Panc1 (cell line): ENCODE results near the gene RPLP1. TPM values are rescaled to one million over a fixed set of nuclear protein-coding genes. Genes with fewer than 3 reads are reported as not detected.

Source experiments
- ATAC-seq: fragments of 200-7000 bp; cut with Tn5 transposase; 2 replicates; pipeline ENCODE4 v1.9.1; 2020; ENCODE audit warnings: mild to moderate bottlenecking, moderate library complexity
- BruUV-seq: library from RNA; stranded (reverse); fragments of 400-500 nt; replicated peaks from 2 replicates; lab custom pipeline; 2021; lab: Mats Ljungman, UMichigan
- CTCF ChIA-PET: fragments of 300-600 bp; sonication (Branson Sonifier 250); formaldehyde crosslinking; loops from one replicate; lab custom pipeline; 2022; ENCODE audit warnings: antibody characterized with exemption; lab: Charles Lee
- POLR2A ChIA-PET: fragments of 300-600 bp; sonication (Branson Sonifier 250); formaldehyde crosslinking; loops from one replicate; lab custom pipeline; 2022; ENCODE audit warnings: antibody characterized with exemption; lab: Charles Lee
- DNase-seq: peaks from one replicate; pipeline ENCODE4 v3.0.0-alpha.2; 2010; ENCODE audit warnings: low read depth, low spot score
- H3K27ac ChIP-seq: 2 replicates; pipeline ENCODE4 v1.5.1; 2011; ENCODE audit warnings: mild to moderate bottlenecking, low read length, inconsistent platforms
- H3K27me3 ChIP-seq: fragments of 200-500 bp; sonication (Bioruptor generic); 2 replicates; pipeline ENCODE4 v1.6.0; 2014; ENCODE audit warnings: low read length, inconsistent platforms; ENCODE audit not compliant: control insufficient read depth, insufficient read depth
- H3K36me3 ChIP-seq: fragments of 200-500 bp; sonication (Bioruptor generic); 2 replicates; pipeline ENCODE4 v1.5.1; 2014; ENCODE audit warnings: inconsistent platforms, mild to moderate bottlenecking, low read length, moderate library complexity; ENCODE audit not compliant: control insufficient read depth, insufficient read depth
- H3K4me1 ChIP-seq: 2 replicates; pipeline ENCODE4 v1.5.1; 2011; ENCODE audit warnings: inconsistent platforms, mild to moderate bottlenecking, low read length, moderate library complexity; ENCODE audit not compliant: control insufficient read depth, insufficient read depth
- H3K4me3 ChIP-seq, 2 experiments: 2 replicates each; pipeline ENCODE4 v1.5.1; 2011 to 2012; ENCODE audit warnings: low read depth in 2 of 2, low read length in 2 of 2, mild to moderate bottlenecking in 2 of 2, inconsistent platforms in 1 of 2, moderate library complexity in 1 of 2
- H3K9me3 ChIP-seq: fragments of 200-500 bp; sonication (Bioruptor generic); 2 replicates; pipeline ENCODE4 v1.5.1; 2014; ENCODE audit warnings: low read depth, mild to moderate bottlenecking, inconsistent platforms, low read length, moderate library complexity; ENCODE audit not compliant: control insufficient read depth, insufficient read depth
- POLR2AphosphoS5 ChIP-seq: IDR thresholded peaks from 2 replicates; pipeline ENCODE4 v1.6.1; 2012; ENCODE audit warnings: mild to moderate bottlenecking, low read depth, low read length, moderate library complexity
- SIN3A ChIP-seq: IDR thresholded peaks from 2 replicates; pipeline ENCODE4 v1.6.1; 2012; ENCODE audit warnings: low read depth, mild to moderate bottlenecking, low read length, moderate library complexity, borderline replicate concordance; ENCODE audit not compliant: insufficient read depth
- TCF7L2 ChIP-seq: IDR thresholded peaks from 2 replicates; pipeline ENCODE4 v1.6.1; 2011; ENCODE audit warnings: mild to moderate bottlenecking, low read depth, low read length, inconsistent platforms
- in situ Hi-C: cut with HindIII; loops from 2 replicates; pipeline ENCODE4 v1.10.0; 2016; ENCODE audit warnings: low sequenced_read_pairs, low pct_unique_long_range_greater_than_20kb
- intact Hi-C: fragments of 100-400 bp; cut with micrococcal nuclease; formaldehyde crosslinking; loops from one replicate; pipeline ENCODE4 v1.10.0; 2022; ENCODE audit not compliant: unreplicated experiment
- total RNA-seq: library from RNA; stranded (reverse); gene quantifications from one replicate; pipeline ENCODE4 v1.2.1, GENCODE V29; 2021; ENCODE audit not compliant: unreplicated experiment
- TF ChIP-seq, protein P1 (sequence below), 2 experiments: IDR thresholded peaks; 2 replicates each; pipeline ENCODE4 v1.6.1; 2011 to 2012; ENCODE audit warnings: low read depth in 2 of 2, control low read depth in 1 of 2, low read length in 1 of 2, mild to moderate bottlenecking in 1 of 2, moderate library complexity in 1 of 2; ENCODE audit not compliant: insufficient read depth in 1 of 2
- TF ChIP-seq, protein P2 (sequence below): fragments of 450-650 bp; IDR thresholded peaks from 2 replicates; pipeline ENCODE4 v1.5.1; 2017; ENCODE audit warnings: mild to moderate bottlenecking

Gene RPLP1
- total RNA-seq, 1 experiment from 2014 or later: 2,076 TPM

DNA sequence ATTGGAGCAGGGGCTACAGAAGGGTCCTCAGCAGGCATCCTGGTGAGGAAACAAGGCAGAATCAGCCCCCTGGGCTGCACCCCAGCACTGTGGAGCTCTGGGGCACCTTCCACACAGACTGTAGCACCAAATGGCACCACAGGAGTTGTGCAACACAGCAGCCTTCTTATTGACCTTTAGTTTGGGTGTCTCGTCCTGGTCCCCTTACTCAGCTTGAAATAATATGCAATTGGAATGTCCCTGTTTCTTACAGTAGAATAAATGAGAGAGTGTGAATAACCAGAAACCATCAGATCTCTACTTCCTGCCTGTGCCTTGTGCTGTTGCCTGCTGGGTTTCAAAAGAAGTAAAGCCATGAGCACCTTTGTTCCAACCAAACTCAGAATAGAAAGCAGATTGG lies 44.5 kb downstream of the RPLP1 start:
- BruUV-seq: no TSS peak
- TF ChIP-seq SIN3A (no peak), TCF7L2 (no peak)
- TF ChIP-seq, protein P1, sequence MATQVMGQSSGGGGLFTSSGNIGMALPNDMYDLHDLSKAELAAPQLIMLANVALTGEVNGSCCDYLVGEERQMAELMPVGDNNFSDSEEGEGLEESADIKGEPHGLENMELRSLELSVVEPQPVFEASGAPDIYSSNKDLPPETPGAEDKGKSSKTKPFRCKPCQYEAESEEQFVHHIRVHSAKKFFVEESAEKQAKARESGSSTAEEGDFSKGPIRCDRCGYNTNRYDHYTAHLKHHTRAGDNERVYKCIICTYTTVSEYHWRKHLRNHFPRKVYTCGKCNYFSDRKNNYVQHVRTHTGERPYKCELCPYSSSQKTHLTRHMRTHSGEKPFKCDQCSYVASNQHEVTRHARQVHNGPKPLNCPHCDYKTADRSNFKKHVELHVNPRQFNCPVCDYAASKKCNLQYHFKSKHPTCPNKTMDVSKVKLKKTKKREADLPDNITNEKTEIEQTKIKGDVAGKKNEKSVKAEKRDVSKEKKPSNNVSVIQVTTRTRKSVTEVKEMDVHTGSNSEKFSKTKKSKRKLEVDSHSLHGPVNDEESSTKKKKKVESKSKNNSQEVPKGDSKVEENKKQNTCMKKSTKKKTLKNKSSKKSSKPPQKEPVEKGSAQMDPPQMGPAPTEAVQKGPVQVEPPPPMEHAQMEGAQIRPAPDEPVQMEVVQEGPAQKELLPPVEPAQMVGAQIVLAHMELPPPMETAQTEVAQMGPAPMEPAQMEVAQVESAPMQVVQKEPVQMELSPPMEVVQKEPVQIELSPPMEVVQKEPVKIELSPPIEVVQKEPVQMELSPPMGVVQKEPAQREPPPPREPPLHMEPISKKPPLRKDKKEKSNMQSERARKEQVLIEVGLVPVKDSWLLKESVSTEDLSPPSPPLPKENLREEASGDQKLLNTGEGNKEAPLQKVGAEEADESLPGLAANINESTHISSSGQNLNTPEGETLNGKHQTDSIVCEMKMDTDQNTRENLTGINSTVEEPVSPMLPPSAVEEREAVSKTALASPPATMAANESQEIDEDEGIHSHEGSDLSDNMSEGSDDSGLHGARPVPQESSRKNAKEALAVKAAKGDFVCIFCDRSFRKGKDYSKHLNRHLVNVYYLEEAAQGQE (IDR thresholded peaks at IDR 0.05; ENCODE audit: insufficient read depth in 1 of 2, low read depth in 2 of 2, low read length in 1 of 2): no peak
- DNase-seq (no peak), ATAC-seq (no peak)
- ChIA-PET CTCF (no interaction called here), POLR2A (no interaction called here)
- in situ Hi-C loops: no loop called here
- H3K27ac ChIP-seq: no peak overlapping the region
- no peaks in the 10 kb centered on the region for H3K27me3 ChIP-seq
- intact Hi-C loops: no loop called here
- H3K9me3 ChIP-seq: no peaks in the 10 kb centered on the region
- no peak overlapping the region for H3K4me3 ChIP-seq
- no peaks in the 10 kb centered on the region for H3K36me3 ChIP-seq
- no peaks in the 10 kb centered on the region for H3K4me1 ChIP-seq

DNA sequence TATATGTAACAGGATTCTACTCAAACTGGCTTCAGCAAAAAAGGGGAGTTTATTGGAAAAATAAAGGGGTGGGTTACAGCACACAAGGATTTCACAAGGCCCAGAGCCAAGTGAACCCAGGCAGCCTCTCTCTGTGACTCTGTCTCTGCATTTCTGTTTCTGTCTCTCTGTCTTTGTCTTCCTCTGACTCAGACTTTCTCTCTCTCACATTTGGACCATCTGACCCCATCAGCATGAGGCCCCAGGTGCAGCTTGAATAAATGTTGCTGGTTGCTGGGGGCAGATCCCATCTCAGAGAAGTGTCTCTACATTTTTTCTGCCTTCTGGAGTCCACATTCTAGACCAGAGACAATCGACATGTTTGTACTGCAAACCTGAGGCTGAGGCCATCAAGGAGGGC lies 45.0 kb downstream of the RPLP1 start:
- ChIA-PET CTCF (no interaction called here), POLR2A (no interaction called here)
- Histone ChIP-seq H3K4me3 (no peak overlapping the region), H3K9me3 (no peaks in the 10 kb centered on the region), H3K27me3 (no peaks in the 10 kb centered on the region), H3K27ac (no peak overlapping the region), H3K36me3 (no peaks in the 10 kb centered on the region), H3K4me1 (no peaks in the 10 kb centered on the region)
- TF ChIP-seq, protein P1 (IDR thresholded peaks at IDR 0.05; ENCODE audit: insufficient read depth in 1 of 2, low read depth in 2 of 2, low read length in 1 of 2): no peak
- TF ChIP-seq, protein P2, sequence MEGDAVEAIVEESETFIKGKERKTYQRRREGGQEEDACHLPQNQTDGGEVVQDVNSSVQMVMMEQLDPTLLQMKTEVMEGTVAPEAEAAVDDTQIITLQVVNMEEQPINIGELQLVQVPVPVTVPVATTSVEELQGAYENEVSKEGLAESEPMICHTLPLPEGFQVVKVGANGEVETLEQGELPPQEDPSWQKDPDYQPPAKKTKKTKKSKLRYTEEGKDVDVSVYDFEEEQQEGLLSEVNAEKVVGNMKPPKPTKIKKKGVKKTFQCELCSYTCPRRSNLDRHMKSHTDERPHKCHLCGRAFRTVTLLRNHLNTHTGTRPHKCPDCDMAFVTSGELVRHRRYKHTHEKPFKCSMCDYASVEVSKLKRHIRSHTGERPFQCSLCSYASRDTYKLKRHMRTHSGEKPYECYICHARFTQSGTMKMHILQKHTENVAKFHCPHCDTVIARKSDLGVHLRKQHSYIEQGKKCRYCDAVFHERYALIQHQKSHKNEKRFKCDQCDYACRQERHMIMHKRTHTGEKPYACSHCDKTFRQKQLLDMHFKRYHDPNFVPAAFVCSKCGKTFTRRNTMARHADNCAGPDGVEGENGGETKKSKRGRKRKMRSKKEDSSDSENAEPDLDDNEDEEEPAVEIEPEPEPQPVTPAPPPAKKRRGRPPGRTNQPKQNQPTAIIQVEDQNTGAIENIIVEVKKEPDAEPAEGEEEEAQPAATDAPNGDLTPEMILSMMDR: no peak
- TF ChIP-seq POLR2AphosphoS5 (no peak), SIN3A (no peak)
- no peak for ATAC-seq
- intact Hi-C loops (no loop called here), in situ Hi-C loops (no loop called here)
- no TSS peak for BruUV-seq
- no peak for DNase-seq
